Activated B cell treated with CpG ODN at 0.5 μM for 24 hours (primary cell): Measurements from ENCODE around the gene RFC3. TPM values are rescaled to one million over a fixed set of nuclear protein-coding genes. Genes with fewer than 3 reads are reported as not detected.

ENCODE experiments used
- ATAC-seq: fragments of 200-7000 bp; cut with Tn5 transposase; one replicate; pipeline ENCODE4 v1.10.0; 2021; ENCODE audit warnings: low read depth, mild to moderate bottlenecking, moderate library complexity
- CTCF ChIA-PET: fragments of 350-600 bp; sonication (Branson Sonifier 250); formaldehyde crosslinking; loops from one replicate; lab custom pipeline; 2021; ENCODE audit warnings: antibody characterized with exemption; lab: Charles Lee
- POLR2A ChIA-PET: fragments of 350-600 bp; sonication (Branson Sonifier 250); formaldehyde crosslinking; loops from one replicate; lab custom pipeline; 2021; ENCODE audit warnings: antibody characterized with exemption; lab: Charles Lee
- DNase-seq: peaks from one replicate; pipeline ENCODE4 v3.0.0; 2022
- H3K27ac Mint-ChIP-seq: one replicate; pipeline ENCODE4 v1.8.0; 2020; ENCODE audit warnings: mixed read lengths
- H3K27me3 Mint-ChIP-seq: one replicate; pipeline ENCODE4 v1.8.0; 2021; ENCODE audit warnings: mixed read lengths
- H3K36me3 Mint-ChIP-seq: one replicate; pipeline ENCODE4 v1.8.0; 2021; ENCODE audit warnings: low read depth, mixed read lengths
- H3K4me1 Mint-ChIP-seq: one replicate; pipeline ENCODE4 v1.8.0; 2021; ENCODE audit warnings: mixed read lengths
- H3K4me3 Mint-ChIP-seq: one replicate; pipeline ENCODE4 v1.8.0; 2020; ENCODE audit warnings: mild to moderate bottlenecking, mixed read lengths
- H3K9me3 Mint-ChIP-seq: one replicate; pipeline ENCODE4 v1.8.0; 2020; ENCODE audit warnings: mixed read lengths
- intact Hi-C: fragments of 100-400 bp; cut with micrococcal nuclease; formaldehyde crosslinking; loops from one replicate; pipeline ENCODE4 v1.15.1; 2024
- total RNA-seq: library from RNA; stranded (reverse); gene quantifications from 2 replicates; pipeline ENCODE4 v1.2.3, GENCODE V29; 2022
- TF ChIP-seq, protein P1 (sequence below): fragments of 200-600 bp; IDR thresholded peaks from one replicate; pipeline ENCODE4 v1.8.0; 2022; ENCODE audit warnings: antibody characterized with exemption, mild to moderate bottlenecking

Gene RFC3
- total RNA-seq, 1 donor from 2014 or later, result 13.5 TPM

DNA sequence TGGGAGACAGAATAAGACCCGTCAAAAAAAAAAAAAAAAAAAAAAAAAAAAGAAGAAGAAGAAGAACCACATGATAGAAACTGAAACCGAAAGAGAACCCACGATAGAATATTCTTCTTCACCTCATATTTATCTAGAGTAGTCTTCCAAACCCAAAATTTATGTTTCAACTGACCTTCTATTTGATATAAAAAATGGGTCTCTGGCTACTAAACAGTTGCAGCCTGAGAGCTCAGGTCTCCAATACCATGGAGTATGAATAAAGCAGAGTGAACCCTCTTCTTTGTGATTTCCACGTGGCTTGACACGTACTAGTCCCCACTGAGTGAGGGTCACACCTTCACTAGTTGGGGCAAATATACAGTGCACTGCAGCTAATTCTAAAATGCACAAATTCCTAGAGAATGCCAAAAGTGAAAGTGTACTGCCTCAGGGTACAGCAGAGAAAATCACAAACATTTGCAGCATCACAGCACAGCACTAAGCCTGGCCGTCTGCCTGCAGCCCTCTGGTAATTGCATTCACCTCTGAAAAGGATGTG lies 30.8 kb upstream of the RFC3 start:
- CTCF ChIA-PET, result interaction anchor here (0.9 kb wide), 1 partner anchor 14 kb away, joined by 3 read pairs; no protein-coding TSS in a partner anchor
- H3K36me3 Mint-ChIP-seq, result no peaks in the 10 kb centered on the region
- peaks cover 3% of the 10 kb centered on the region for H3K9me3 Mint-ChIP-seq
- POLR2A ChIA-PET, result no interaction called here
- peaks cover 11% of the 10 kb centered on the region for H3K4me1 Mint-ChIP-seq
- H3K27ac Mint-ChIP-seq, result peak overlapping the region; percentile 59
- TF ChIP-seq, protein P1, sequence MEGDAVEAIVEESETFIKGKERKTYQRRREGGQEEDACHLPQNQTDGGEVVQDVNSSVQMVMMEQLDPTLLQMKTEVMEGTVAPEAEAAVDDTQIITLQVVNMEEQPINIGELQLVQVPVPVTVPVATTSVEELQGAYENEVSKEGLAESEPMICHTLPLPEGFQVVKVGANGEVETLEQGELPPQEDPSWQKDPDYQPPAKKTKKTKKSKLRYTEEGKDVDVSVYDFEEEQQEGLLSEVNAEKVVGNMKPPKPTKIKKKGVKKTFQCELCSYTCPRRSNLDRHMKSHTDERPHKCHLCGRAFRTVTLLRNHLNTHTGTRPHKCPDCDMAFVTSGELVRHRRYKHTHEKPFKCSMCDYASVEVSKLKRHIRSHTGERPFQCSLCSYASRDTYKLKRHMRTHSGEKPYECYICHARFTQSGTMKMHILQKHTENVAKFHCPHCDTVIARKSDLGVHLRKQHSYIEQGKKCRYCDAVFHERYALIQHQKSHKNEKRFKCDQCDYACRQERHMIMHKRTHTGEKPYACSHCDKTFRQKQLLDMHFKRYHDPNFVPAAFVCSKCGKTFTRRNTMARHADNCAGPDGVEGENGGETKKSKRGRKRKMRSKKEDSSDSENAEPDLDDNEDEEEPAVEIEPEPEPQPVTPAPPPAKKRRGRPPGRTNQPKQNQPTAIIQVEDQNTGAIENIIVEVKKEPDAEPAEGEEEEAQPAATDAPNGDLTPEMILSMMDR, result no peak
- H3K4me3 Mint-ChIP-seq, result peak overlapping the region; percentile 79
- H3K27me3 Mint-ChIP-seq, result no peaks in the 10 kb centered on the region
- no peak for DNase-seq
- intact Hi-C loops, result loop anchor here (2.0 kb wide), 1 partner anchor 32 kb away; the partner anchor contains the start of gene RFC3
- peak; percentile 37 for ATAC-seq

DNA sequence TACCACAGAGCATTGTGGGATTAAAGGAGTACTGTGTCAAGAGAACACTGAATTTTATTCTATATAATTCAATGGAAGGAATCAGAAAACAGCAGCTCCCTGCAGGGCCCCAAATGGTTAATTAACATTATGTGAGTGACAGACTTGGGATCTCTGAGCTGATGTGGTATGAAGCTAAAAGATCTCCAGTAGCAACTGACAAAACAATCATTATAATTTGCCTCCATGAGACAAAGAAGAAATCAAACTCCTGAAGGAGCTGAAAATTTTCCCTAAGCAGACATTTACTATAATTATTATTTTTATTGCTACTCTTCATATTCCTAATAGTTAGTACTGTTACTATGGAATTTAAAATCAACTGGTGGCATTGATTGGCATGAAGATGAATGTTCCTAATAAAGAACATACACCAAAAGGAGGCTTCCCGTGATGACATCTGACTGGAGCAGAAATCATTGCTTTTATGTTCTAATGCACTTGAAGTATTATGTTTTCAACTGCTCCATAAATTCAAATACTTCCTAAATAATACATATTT lies 28.8 kb upstream of the RFC3 start:
- CTCF ChIA-PET, result no interaction called here
- H3K4me3 Mint-ChIP-seq, result no peak overlapping the region
- POLR2A ChIA-PET, result no interaction called here
- DNase-seq, result no peak
- peaks cover 11% of the 10 kb centered on the region for H3K4me1 Mint-ChIP-seq
- H3K27me3 Mint-ChIP-seq, result no peaks in the 10 kb centered on the region
- peaks cover 3% of the 10 kb centered on the region for H3K9me3 Mint-ChIP-seq
- H3K27ac Mint-ChIP-seq, result no peak overlapping the region
- no peak for ATAC-seq
- intact Hi-C loops, result no loop called here
- H3K36me3 Mint-ChIP-seq, result no peaks in the 10 kb centered on the region
- TF ChIP-seq, protein P1, result no peak

DNA sequence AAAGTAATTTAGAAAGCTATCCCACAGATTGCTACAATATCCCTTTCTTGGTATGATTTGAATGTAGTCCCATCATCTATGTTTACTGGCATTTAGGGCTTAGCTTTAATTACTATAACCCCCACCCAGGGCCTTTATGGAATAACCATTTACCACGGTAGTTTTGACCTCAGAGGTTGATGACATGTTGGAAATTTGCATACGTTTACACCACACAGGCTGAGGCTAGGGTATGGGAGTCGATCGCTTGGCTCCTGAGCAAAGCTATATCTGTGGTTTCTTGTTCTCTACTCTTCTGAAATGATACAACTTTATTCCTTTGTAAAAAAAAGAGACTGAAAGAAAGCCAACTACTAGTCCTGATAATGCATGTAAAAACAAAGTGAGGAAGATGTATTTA lies 28.2 kb upstream of the RFC3 start:
- Mint-ChIP-seq H3K9me3 (peaks cover under 1% of the 10 kb centered on the region), H3K27ac (no peak overlapping the region), H3K27me3 (no peaks in the 10 kb centered on the region), H3K36me3 (no peaks in the 10 kb centered on the region), H3K4me1 (peaks cover 11% of the 10 kb centered on the region), H3K4me3 (no peak overlapping the region)
- TF ChIP-seq, protein P1, result no peak
- DNase-seq, result no peak
- ChIA-PET CTCF (no interaction called here), POLR2A (no interaction called here)
- ATAC-seq, result no peak
- intact Hi-C loops, result no loop called here

- ATAC-seq (no peak), DNase-seq (no peak)
- TF ChIP-seq, protein P1, result no peak
- Mint-ChIP-seq H3K9me3 (no peaks in the 10 kb centered on the region), H3K4me3 (no peak overlapping the region), H3K27me3 (no peaks in the 10 kb centered on the region), H3K27ac (no peak overlapping the region), H3K4me1 (no peaks in the 10 kb centered on the region), H3K36me3 (no peaks in the 10 kb centered on the region)
- intact Hi-C loops, result no loop called here
- ChIA-PET POLR2A (no interaction called here), CTCF (no interaction called here)
These were observed 24.2 kb upstream of the RFC3 start for GRCh38 chr13:33793726-33794125.

- Mint-ChIP-seq H3K36me3 (no peaks in the 10 kb centered on the region), H3K27me3 (no peaks in the 10 kb centered on the region), H3K27ac (no peak overlapping the region), H3K4me1 (no peaks in the 10 kb centered on the region), H3K4me3 (no peak overlapping the region), H3K9me3 (no peaks in the 10 kb centered on the region)
- DNase-seq (no peak), ATAC-seq (no peak)
- ChIA-PET POLR2A (no interaction called here), CTCF (no interaction called here)
- TF ChIP-seq, protein P1, result no peak
- intact Hi-C loops, result no loop called here
These were observed 23.4 kb upstream of the RFC3 start for GRCh38 chr13:33794576-33794975.
